GM18508 (cell line): ENCODE data around the gene BLVRB.
"Not testable (repeated sequence)": the region's sequence is repeated elsewhere in the genome, so short reads cannot be mapped to it uniquely, and the experiment has no call there.

Source experiments
- ATAC-seq: cut with Tn5 transposase; IDR thresholded peaks from one replicate; pipeline ENCODE4 v1.9.1; 2021; ENCODE audit warnings: moderate number of reproducible peaks; ENCODE audit not compliant: insufficient read depth, unreplicated experiment

Gene BLVRB

DNA sequence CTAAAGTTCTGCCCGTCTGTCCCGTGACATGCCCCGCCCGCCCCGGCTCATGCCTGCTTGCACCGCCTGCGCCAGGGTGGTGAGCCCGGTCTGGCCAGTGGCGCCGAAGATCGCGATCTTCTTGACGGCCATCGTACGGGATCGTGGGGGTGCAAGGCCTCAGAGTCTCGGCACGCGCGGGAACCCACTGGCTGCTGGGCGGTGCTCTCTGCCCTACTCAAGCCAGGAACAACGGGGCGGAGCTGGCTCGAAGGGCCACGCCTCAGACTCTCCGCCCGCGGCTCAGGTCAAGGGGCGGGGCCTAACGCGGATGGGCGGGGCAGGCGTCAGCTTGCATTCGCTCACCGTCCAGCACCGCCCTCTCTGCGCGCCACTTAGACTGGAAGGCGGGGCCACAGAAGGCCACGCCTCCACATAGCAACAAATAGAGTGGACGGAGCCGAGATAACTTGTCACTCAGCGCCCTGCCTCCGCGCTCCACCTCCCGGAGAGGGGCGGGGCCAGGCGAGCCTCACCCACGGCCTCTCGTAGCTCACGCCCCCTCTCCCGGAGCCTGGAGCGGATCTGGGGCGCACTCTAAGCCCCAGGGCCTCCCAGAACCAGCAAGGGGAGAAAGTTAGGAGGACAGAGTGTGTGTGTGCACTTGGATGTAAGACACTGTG is at the start of gene BLVRB:
BLVRB (minus strand) TSS at position 189 of the 662 bp plus-strand sequence; CDS start at position 132, 57 bp downstream.
- ATAC-seq = peak; percentile 60

DNA sequence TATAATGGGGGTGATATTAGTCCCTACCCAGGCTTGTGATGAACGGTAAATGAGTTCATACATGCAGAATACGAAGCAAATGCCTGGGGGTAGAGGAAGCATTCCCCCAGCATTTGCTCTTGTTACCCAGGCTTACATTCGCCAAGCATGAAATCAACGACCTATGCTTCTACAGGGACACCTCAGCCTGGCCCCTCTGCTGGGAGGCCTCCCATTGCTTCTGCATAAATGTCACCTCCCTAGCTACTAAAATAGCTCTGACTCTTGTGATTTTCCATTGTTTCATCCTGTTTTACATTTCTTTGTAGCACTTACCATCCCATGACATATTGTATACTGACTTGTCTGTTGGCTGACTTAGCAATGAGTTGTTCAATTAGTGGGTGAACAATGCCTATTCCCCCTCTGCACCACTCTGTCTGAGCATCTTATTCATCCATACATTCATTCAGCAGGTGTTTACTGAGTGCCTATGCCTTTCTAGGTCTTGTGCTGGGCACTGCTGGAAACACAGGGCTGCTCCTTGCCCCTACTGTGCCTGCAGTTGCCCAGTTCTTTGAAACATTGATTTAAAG is 48.3 kb upstream of the BLVRB start:
- ATAC-seq = no peak

DNA sequence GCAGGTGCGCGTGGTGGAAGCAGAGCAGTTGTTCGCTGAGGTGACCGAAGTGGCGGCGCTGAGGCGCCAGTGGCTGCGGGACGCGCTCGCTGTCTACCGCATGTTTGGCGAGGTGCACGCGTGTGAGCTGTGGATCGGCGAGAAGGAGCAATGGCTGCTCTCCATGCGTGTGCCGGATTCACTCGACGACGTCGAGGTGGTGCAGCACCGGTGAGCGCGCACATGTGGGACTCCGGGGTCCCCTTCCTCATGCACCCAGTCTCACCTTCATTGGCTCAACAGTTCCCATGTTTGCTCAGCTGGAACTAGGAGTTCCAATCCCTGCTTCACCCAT is 47.8 kb upstream of the BLVRB start:
- ATAC-seq = no peak

DNA sequence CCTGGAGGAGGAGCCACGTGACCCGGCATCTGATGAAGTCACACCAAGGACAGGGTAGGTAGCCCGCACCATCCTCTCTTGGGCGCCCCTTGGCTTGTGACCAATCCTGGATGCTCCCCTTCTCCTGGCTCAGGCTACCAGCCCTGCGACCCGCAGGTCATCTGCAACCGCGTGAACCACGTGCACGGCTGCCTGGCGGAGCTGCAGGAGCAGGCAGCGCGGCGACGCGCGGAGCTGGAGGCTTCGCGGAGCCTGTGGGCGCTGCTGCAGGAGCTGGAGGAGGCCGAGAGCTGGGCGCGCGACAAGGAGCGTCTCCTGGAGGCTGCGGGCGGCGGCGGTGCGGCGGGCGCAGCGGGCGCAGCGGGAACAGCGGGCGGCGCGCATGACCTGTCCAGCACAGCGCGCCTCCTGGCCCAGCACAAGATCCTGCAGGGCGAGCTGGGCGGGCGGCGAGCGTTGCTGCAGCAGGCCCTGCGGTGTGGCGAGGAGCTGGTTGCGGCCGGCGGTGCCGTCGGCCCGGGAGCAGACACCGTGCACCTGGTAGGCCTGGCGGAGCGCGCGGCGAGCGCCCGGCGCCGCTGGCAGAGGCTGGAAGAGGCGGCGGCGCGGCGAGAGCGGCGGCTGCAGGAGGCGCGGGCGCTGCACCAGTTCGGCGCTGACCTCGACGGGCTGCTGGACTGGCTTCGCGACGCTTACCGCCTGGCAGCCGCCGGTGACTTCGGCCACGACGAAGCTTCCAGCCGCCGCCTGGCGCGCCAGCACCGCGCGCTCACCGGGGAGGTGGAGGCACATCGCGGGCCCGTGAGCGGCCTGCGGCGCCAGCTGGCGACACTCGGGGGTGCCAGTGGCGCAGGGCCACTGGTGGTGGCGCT is 47.2 kb upstream of the BLVRB start:
- no peak for ATAC-seq

DNA sequence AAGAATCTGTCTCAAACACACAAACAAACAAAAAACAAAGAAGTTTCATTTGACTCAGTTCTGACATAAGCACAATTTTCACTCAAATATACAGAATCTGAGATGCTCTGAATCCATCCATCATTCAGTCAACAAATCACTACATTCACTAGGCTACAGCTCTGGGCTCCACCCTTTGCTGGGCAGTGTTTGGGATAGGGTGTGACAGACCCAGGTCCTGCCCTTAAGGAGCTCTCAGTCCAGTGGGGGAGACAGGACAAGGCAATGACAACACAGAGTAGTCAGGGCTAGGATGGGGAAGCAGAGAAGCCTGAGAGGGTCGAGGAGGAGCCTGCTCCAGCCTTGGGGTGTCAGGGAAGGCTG is 46.5 kb upstream of the BLVRB start:
- ATAC-seq = no peak

DNA sequence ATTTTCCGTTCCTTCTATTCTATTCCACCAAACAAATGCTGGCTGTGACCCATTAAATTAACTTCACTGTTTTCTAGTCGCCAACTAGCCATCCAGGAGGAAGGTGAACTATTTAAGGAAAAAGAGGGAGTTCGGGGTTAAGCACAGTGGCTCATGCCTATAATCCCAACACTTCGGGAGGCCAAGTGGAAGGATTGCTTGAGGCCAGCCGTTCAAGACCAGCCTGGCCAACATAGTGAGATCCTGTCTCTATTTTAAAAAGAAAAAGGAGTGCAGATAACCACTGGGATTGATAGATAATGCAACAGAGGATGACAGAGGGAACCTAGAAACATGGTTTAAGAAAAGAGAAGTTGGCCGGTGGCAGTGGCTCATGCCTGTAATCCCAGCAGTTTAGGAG is 45.9 kb upstream of the BLVRB start:
- ATAC-seq = no peak

DNA sequence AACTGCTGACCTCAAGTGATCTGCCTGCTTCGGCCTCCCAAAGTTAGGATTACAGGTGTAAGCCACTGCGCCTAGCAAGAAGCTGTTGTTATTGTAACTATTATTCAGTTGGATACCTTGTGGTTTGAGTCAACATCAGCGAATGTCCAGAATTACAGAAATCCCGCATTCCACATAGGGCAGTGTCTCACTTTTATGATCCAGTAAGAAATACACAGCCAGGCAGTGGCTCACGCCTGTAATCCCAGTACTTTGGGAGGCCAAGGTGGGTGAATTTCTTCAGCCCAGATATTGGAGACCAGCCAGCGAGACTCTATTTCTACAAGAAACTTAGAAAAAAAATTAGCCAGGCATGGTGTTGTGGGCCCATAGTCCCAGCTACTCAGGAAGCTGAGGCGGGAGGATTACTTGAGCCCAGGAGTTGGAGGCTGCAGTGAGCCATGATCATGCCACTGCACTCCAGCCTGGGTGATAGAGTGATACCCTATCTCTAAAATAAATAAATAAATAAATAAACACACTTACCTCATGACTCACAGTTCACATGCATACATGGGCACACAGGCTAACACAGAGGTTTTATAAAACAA is 45.1 kb upstream of the BLVRB start:
- ATAC-seq = no peak

DNA sequence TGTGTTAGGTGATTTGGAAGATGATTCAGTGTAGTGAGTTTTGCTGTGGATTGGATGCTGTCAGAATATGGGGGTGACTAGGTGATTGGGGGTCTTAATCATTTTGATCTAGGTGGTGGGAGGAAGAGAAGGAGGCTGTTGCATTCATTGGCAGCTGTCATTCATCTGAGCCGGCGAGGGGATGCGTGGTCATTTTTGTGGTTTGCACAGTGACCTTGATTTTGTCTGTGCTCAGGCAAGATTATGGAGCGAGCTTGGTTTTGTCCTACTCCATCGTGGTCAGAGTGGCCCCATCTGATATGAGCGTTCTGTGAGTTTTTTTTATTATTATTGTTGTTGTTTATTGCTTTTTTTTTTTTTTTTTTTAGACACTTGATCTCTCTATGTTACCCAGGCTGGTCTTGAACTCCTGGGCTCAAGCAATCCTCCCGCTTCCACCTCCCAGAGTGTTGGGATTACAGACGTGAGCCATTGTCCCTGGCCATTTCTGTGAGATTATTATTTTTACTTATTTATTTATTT is 43.3 kb upstream of the BLVRB start:
- no peak for ATAC-seq

DNA sequence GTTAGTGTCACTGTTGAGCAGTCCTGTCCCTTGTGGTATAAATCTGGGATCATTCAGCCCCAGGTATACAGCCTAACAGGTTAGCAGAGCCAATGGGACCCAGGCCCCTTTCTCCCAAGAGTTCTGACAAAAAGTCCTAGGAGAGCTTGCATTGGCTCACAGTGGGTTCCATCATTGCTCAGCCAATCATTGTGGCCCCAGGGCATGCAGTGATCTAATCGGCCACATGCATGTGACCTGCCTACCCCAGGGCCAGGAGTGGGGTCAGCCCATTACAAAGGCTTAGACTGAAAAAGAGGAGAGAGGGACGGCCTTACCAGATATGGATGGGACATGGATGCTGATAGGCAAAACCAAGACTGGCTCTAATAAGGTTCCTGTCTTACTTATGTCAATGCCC is 42.3 kb upstream of the BLVRB start:
- no peak for ATAC-seq

DNA sequence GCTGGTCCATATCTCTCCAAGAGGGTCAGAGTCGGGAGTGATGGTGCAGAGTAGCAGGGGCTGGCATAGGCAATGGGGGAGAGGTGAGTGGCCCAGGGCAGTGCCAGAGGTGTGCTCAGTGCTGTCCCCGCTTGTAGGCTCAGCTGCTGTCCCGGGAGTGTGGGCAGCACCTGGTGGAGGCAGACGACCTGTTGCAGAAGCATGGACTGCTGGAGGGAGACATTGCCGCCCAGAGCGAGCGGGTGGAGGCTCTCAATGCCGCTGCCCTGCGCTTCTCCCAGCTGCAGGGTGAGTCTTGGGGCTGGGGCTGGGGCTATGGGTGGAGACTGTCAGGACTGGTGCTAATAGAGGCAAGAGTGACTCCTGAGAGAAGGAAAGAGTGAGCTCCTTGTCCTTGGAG is 40.6 kb upstream of the BLVRB start:
- ATAC-seq = no peak

DNA sequence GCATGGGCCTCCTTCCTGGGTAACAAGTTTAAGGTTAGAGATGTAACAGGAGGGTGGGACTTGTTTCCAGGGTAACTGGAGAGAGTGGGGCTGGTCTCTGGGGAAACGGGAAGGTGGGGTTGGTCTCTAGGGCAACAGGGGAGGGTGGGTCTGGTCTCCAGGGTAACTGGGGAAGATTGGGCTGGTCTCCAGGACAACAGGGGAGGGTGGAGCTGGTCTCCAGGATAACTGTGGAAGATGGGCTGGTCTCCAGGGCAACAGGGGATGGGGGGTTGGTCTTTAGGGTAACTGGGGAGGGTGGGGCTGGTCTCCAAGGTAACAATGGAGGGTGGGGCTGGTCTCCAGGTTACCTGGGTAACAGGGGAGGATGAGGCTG is 37.8 kb upstream of the BLVRB start:
- ATAC-seq = no peak

DNA sequence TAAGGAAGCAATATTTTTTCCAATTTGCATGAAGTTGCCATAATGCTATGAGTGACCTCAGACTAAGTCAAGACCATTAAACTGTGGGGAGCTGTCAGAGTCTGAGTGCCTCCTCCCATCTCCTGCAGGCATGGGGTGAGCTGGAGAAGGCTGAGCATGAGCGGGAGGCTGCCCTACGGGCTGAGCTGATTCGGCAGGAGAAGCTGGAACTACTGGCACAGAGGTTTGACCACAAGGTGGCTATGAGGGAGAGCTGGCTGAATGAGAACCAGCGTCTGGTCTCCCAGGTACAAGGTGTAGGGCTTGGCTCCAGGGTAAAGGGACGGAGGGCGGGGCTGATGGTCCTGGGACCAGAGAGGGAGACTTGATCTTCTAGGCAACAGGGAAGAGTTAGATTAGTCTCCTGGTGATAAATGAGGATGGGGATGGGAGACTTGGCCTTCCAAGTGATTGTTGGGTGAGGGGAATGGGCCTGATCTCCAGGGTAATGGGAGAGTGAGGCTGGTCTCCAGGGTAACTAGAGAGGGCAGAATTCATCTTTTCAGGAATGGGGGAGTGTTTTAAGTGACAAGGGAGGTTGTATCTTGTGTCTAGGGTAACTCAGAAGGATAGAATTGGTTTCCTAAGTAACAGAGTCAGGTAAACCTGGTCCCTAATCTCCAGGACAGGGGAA is 37.2 kb upstream of the BLVRB start:
- ATAC-seq = no peak

DNA sequence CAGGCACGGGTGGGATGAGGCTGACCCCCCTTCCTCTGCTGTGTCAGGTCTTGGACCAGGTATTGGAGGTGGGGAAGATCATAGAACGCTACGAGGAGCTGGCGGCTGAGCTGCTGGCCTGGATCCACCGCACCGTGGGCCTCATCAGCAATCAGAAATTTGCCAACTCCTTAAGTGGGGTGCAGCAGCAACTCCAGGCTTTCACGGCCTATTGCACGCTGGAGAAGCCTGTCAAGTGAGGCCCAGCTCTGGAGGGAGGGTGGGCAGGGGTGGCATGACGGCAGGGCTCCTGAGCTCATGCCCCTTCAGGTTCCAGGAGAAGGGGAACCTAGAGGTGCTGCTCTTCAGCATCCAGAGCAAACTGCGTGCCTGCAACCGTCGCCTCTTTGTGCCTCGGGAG is 36.5 kb upstream of the BLVRB start:
- ATAC-seq = no peak

DNA sequence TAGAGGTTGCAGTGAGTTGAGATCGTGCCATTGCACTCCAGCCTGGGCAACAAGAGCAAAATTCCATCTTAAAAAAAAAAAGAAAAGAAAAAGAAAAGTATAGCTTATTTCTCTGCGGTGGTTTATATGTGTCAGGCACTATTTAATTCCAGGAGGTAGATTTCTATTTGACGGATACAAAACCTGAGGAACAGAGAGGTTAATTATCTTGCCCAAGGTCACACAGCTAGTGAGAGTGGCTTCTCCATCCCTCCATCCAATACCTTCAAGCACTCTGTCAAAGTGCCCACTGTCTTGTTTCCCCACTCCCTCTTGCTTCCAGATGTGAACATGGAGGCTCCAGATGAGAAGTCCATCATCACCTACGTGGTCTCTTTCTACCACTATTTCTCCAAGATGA is 36.1 kb upstream of the BLVRB start:
- ATAC-seq = no peak

DNA sequence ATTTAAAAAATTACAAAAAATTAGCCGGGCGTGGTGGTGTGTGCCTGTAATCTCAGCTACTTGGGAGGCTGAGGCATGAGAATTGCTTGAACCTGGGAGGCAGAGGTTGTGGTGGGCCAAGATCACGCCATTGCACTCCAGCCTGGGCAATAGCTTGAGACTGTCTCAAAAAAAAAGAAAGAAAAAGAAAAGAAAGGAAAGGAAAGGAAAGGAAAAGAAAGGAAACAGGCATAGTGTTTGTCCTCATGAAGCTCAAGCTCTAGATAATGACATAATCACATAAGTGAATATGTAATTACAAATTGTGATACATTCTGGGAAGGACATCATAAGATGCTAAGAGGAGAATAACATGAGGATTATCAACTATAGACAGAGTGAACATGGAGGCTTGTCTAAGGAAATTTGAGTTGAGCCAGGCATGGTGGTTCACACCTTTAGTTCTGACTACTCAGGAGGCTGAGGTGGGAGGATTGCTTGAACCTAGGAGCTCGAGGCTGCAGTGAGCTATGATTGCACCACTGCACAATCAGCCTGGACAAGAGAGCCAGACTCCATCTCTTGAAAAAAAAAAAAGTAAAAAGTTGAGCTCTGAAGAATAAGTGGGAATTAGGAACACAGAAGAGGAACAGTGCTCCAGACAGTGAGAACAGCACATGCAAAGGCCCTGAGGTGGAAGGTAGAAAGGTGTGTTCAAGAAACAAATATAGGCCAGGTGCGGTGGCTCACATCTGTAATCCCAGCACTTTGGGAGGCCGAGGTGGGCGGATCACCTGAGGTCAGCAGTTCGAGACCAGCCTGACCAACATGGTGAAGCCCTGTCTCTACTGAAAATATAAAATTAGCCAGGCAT is 35.4 kb upstream of the BLVRB start:
- ATAC-seq = not testable (repeated sequence)

DNA sequence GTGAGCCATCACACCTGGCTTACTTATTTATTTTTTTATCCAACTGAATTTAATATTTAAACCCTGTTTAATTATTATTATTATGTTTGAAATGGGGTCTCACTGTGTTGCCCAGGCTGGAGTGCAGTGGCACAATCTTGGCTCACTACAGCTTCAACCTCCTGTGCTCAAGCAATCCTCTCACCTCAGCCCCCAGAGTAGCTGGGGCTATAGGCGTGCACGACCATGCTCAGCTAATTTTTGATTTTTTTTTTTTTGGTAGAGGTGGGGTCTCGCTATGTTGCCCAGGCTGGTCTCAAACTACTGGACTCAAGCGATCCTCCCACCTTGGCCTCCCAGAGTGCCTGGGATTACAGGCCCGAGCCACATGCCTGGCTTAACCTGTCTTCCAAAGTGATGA is 33.8 kb upstream of the BLVRB start:
- no peak for ATAC-seq

DNA sequence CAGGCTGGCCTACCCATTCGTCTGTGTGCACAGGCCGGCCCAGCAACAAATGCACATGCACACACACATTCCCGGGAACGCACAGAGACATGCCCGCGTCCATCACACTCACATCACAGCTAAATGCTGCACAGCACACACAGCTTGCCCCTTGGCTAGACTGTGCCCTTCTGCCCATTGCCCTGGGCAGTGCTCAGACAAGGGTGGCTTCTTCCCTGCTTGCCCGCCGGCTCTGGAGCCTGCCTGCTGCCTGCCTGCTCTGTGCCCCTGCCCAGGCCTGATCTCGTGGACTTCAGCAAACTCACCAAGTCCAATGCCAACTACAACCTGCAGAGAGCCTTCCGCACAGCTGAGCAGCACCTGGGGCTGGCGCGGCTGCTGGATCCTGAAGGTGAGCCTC is 31.7 kb upstream of the BLVRB start:
- ATAC-seq = no peak

DNA sequence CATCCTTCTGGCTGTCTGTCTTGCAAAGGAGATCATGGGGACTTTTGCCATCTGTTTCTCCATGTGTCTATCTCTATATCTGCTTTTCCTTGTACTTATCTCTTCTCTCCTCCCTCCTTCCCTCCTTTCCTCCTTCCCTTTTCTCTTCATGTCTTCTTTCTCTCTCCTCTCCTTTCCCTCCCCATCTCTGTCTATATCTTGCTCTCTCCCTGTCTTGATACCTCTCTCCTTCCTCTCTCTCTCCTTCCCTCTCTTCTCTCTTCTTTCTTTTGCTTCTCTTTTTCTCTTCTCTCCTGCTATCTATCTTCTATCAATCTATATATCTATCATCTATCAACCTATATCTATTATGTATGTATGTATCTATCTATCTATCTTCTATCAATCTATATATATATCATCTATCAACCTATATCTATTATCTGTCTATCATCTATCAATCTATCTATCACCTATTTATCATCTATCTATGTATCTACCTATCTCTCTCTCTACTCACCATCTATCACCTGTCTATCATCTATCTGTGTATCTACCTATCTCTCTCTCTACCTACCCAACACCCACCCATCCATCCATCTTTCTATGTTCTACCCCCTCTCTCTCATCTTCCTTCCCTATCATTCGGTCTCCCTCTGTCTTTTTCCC is 28.8 kb upstream of the BLVRB start:
- ATAC-seq = no peak

DNA sequence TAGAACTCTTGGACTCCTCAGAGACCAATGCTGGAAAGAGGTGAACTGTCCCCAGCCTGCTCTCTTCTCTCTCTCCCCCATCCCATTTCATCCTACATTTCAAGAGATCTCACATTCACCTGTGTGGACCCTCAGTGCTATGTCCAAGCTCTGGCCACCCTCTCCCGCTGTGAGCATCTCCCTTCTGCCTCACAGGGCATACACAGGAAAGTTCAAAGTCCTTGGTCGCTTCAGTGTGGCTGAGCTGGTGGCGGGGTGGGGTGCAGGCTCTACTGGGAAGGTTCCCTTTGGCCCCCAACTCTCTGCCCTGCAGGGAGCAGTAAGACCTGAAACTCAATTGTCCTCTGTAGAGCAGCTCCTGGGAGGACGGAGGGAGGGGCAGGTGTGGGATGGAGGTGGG is 28.2 kb upstream of the BLVRB start:
- no peak for ATAC-seq
